Effector memory CD8-positive, alpha-beta T cell (primary cell): ENCODE results near the gene CLEC17A.
A peak's percentile ranks its signal among the peaks of the same experiment; 100 is the strongest.

ENCODE experiments used
- ATAC-seq: fragments of 150-1000 bp; cut with Tn5 transposase; replicated peaks from 2 replicates; pipeline ENCODE4 v1.10.0; 2021; ENCODE audit warnings: mild to moderate bottlenecking, moderate library complexity
- DNase-seq, 3 experiments: peaks; one replicate each; pipeline ENCODE4 v3.0.0; 2021
- H3K27ac Mint-ChIP-seq, 2 donors: one replicate each; pipeline ENCODE4 v1.8.0; 2022; ENCODE audit warnings: mild to moderate bottlenecking in 2 of 2, mixed read lengths in 2 of 2, moderate library complexity in 2 of 2
- H3K27me3 Mint-ChIP-seq, 2 donors: one replicate each; pipeline ENCODE4 v1.8.0; 2022; ENCODE audit warnings: mixed read lengths in 2 of 2
- H3K36me3 Mint-ChIP-seq: one replicate; pipeline ENCODE4 v1.8.0; 2022; ENCODE audit warnings: mild to moderate bottlenecking, moderate library complexity, mixed read lengths; ENCODE audit not compliant: insufficient read depth
- H3K4me1 Mint-ChIP-seq, 2 donors: one replicate each; pipeline ENCODE4 v1.8.0; 2022; ENCODE audit warnings: low read depth in 2 of 2, mixed read lengths in 2 of 2
- H3K4me3 Mint-ChIP-seq, 2 donors: one replicate each; pipeline ENCODE4 v1.8.0; 2022; ENCODE audit warnings: mild to moderate bottlenecking in 2 of 2, mixed read lengths in 2 of 2, moderate library complexity in 2 of 2
- H3K9me3 Mint-ChIP-seq, 2 donors: one replicate each; pipeline ENCODE4 v1.8.0; 2022; ENCODE audit warnings: mixed read lengths in 2 of 2

Gene CLEC17A

GRCh38 chr19:14553042-14553938 lies 29.6 kb upstream of the CLEC17A start:
- Mint-ChIP-seq H3K27me3 (no peaks in the 10 kb centered on the region), H3K4me1 (peaks cover 42 to 47% of the 10 kb centered on the region in 2 donors), H3K9me3 (no peaks in the 10 kb centered on the region), H3K4me3 (peak overlapping the region in 1 of 2 donors; percentile 76), H3K36me3 (peaks cover 33% of the 10 kb centered on the region), H3K27ac (peak overlapping the region; percentile 90 to 93)
- DNase-seq (no peak), ATAC-seq (no peak)

GRCh38 chr19:14553939-14554243 lies 29.0 kb upstream of the CLEC17A start:
- Mint-ChIP-seq H3K27me3 (no peaks in the 10 kb centered on the region), H3K36me3 (peaks cover 28% of the 10 kb centered on the region), H3K9me3 (no peaks in the 10 kb centered on the region), H3K4me1 (peaks cover 47 to 51% of the 10 kb centered on the region in 2 donors), H3K4me3 (peak overlapping the region in 1 of 2 donors; percentile 17), H3K27ac (peak overlapping the region; percentile 77 to 93)
- DNase-seq = no peak
- no peak for ATAC-seq

- Mint-ChIP-seq H3K27ac (peak overlapping the region; percentile 77 to 93), H3K4me3 (peak overlapping the region in 1 of 2 donors; percentile 17), H3K4me1 (peaks cover 47 to 51% of the 10 kb centered on the region in 2 donors), H3K9me3 (no peaks in the 10 kb centered on the region), H3K36me3 (peaks cover 25% of the 10 kb centered on the region), H3K27me3 (no peaks in the 10 kb centered on the region)
- DNase-seq (no peak), ATAC-seq (no peak)
Observed at GRCh38 chr19:14554382-14554812, 28.5 kb upstream of the CLEC17A start.

GRCh38 chr19:14555918-14556661 lies 26.8 kb upstream of the CLEC17A start:
- peak overlapping the region; percentile 75 to 90 for H3K27ac Mint-ChIP-seq
- H3K4me3 Mint-ChIP-seq = peak overlapping the region; percentile 67 to 75
- no peak for DNase-seq
- H3K4me1 Mint-ChIP-seq = peaks cover 40 to 44% of the 10 kb centered on the region in 2 donors
- H3K9me3 Mint-ChIP-seq = no peaks in the 10 kb centered on the region
- H3K36me3 Mint-ChIP-seq = peaks cover 18% of the 10 kb centered on the region
- ATAC-seq = peak; percentile 36
- H3K27me3 Mint-ChIP-seq = no peaks in the 10 kb centered on the region

GRCh38 chr19:14556662-14557188 lies 26.2 kb upstream of the CLEC17A start:
- H3K4me1 Mint-ChIP-seq = peaks cover 37 to 41% of the 10 kb centered on the region in 2 donors
- peak overlapping the region; percentile 67 to 75 for H3K4me3 Mint-ChIP-seq
- peaks cover 14% of the 10 kb centered on the region for H3K36me3 Mint-ChIP-seq
- ATAC-seq = peak; percentile 75
- DNase-seq = peak; percentile 57 to 65 (median 64)
- H3K27ac Mint-ChIP-seq = peak overlapping the region; percentile 75 to 90
- H3K27me3 Mint-ChIP-seq = no peaks in the 10 kb centered on the region
- no peaks in the 10 kb centered on the region for H3K9me3 Mint-ChIP-seq

GRCh38 chr19:14558370-14559066 lies 24.4 kb upstream of the CLEC17A start:
- Mint-ChIP-seq H3K27ac (peak overlapping the region in 1 of 2 donors; percentile 60), H3K4me1 (peaks cover 31 to 37% of the 10 kb centered on the region in 2 donors), H3K36me3 (peaks cover 18% of the 10 kb centered on the region), H3K27me3 (no peaks in the 10 kb centered on the region), H3K4me3 (no peak overlapping the region), H3K9me3 (no peaks in the 10 kb centered on the region)
- DNase-seq = no peak
- no peak for ATAC-seq

GRCh38 chr19:14559916-14560775 lies 22.7 kb upstream of the CLEC17A start:
- peaks cover 25% of the 10 kb centered on the region for H3K36me3 Mint-ChIP-seq
- H3K4me3 Mint-ChIP-seq = no peak overlapping the region
- no peaks in the 10 kb centered on the region for H3K9me3 Mint-ChIP-seq
- H3K27me3 Mint-ChIP-seq = no peaks in the 10 kb centered on the region
- DNase-seq (no peak), ATAC-seq (no peak)
- H3K4me1 Mint-ChIP-seq = peaks cover 31 to 43% of the 10 kb centered on the region in 2 donors
- H3K27ac Mint-ChIP-seq = peak overlapping the region in 1 of 2 donors; percentile 88

- peaks cover 30% of the 10 kb centered on the region for H3K36me3 Mint-ChIP-seq
- ATAC-seq (no peak), DNase-seq (no peak)
- no peaks in the 10 kb centered on the region for H3K9me3 Mint-ChIP-seq
- H3K4me3 Mint-ChIP-seq = no peak overlapping the region
- H3K4me1 Mint-ChIP-seq = peaks cover 30 to 44% of the 10 kb centered on the region in 2 donors
- H3K27me3 Mint-ChIP-seq = no peaks in the 10 kb centered on the region
- peak overlapping the region in 1 of 2 donors; percentile 88 for H3K27ac Mint-ChIP-seq
Observed at GRCh38 chr19:14560776-14561108, 22.1 kb upstream of the CLEC17A start.

- Mint-ChIP-seq H3K36me3 (peaks cover 30% of the 10 kb centered on the region), H3K4me3 (peak overlapping the region; percentile 31 to 64), H3K4me1 (peaks cover 28 to 42% of the 10 kb centered on the region in 2 donors), H3K27ac (peak overlapping the region in 1 of 2 donors; percentile 88), H3K9me3 (no peaks in the 10 kb centered on the region), H3K27me3 (no peaks in the 10 kb centered on the region)
- ATAC-seq (no peak), DNase-seq (no peak)
Observed at GRCh38 chr19:14561249-14561648, 21.6 kb upstream of the CLEC17A start.

GRCh38 chr19:14561847-14562351 lies 21.0 kb upstream of the CLEC17A start:
- no peaks in the 10 kb centered on the region for H3K27me3 Mint-ChIP-seq
- H3K4me1 Mint-ChIP-seq = peaks cover 26 to 41% of the 10 kb centered on the region in 2 donors
- DNase-seq (peak in 2 of 3 experiments; percentile 25 to 38), ATAC-seq (peak; percentile 55)
- peaks cover 32% of the 10 kb centered on the region for H3K36me3 Mint-ChIP-seq
- H3K27ac Mint-ChIP-seq = peak overlapping the region; percentile 68 to 88
- H3K9me3 Mint-ChIP-seq = no peaks in the 10 kb centered on the region
- peak overlapping the region; percentile 31 to 64 for H3K4me3 Mint-ChIP-seq

GRCh38 chr19:14562660-14563589 lies 20.0 kb upstream of the CLEC17A start:
- peak overlapping the region; percentile 31 to 64 for H3K4me3 Mint-ChIP-seq
- H3K36me3 Mint-ChIP-seq = peaks cover 31% of the 10 kb centered on the region

More at GRCh38 chr19:14562660-14563589, 20.0 kb upstream of the CLEC17A start:
- Mint-ChIP-seq H3K9me3 (no peaks in the 10 kb centered on the region), H3K4me1 (peaks cover 37 to 51% of the 10 kb centered on the region in 2 donors), H3K27ac (peak overlapping the region; percentile 68 to 88), H3K27me3 (no peaks in the 10 kb centered on the region)
- ATAC-seq (no peak), DNase-seq (no peak)
